Activated naive CD4-positive, alpha-beta T cell treated with anti-CD3 and anti-CD28 coated beads, Interleukin-2, amount 50 U/mL, for 16 hours (primary cell): ENCODE measurements around the gene PRKCH.

Experiments used
- DNase-seq: peaks from one replicate; pipeline ENCODE4 v3.0.0-alpha.2; 2020

The PRKCH gene

DNA sequence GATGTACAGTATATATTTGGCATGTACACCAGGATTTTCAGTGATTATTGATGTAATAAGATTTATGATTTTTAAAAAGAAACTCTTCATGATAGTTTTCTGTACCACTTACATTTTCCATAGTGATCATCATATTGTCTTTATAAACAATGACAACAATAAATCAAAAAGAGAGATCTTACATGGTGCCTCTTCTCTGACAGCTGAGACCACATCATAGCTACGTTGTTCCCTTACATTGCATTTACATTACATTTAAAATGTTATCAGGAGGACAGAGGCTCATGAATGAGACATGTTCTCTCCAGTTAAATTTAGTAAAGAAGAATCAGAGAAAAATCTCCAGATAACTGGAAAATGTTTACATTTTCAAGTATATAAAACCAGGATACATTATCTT lies 112.4 kb downstream of the PRKCH start:
- DNase-seq, result no peak

- DNase-seq, result no peak
These were observed 112.9 kb downstream of the PRKCH start for GRCh38 chr14:61434311-61434710.

DNA sequence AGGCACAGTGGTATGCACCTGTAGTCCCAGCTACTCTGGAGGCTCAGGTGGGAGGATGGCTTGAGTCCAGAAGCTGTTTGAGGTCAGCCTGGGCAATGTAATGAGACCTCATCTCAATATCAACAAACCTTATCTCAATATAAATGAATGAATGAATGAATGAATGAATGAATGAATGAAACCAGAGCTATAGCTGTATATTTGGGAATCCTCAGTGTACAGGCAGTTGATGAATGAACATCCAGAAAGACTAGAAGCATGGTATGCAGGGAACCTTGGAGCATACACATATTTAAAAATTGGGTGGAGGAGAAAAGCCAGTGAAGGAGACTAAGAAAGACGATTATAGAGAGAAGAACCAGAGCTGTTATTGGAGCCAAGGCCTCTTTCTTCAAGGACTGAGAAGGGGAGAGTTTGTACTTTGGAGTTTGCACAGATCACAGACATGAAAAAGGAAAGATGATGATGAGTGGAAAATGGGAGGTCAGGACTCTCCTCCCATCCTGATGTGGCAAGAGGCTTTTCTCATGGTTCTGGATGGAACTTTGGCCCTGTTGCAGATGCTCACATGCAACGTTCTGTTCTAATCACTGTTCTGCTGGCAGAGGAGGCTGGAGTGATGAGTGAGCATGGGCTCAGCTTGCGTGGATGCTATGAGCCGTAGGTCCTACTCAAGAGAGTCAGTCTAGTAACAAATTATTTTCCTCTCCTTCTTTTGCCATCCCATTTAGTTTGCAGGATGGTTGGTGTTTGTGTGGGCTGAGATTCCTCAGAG lies 114.4 kb downstream of the PRKCH start:
- DNase-seq, result no peak

DNA sequence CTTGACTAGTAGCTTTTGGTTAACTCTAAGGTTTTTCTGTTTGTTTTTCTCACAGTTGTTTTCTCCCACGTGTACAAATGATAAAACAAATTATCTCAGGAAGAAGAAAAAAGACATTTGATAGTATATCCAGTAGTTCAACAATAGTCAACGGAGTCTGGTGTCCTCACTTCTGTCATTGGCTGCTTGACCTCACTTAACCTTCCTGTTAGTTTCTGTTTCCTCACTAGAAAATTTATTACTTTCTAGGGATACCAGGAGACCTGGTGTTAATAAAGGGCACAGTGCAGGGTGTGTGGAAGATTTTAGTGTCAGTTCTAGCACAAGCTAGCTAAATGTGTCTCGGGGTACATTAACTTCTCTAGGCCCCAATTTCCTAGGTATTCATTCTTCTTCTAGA lies 116.0 kb downstream of the PRKCH start:
- no peak for DNase-seq

DNA sequence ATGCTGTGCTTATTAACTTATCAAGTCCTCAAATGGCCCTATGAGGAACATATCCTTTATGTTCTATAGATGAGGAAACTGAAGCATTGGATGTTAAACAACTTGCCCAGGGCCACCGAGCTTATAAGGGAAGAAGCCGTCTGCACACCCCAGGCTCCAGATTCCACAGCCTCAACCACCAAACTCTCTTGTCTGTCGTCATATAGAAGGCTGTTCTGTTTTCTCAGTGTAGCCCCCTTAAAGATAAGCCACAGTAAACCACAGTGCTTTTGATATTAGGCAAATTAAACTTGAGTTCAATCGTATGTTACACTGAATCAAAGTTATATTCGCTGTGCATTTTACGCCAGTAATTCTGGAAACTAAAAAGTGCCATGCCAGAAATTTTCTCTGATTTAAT lies 116.7 kb downstream of the PRKCH start:
- no peak for DNase-seq

GRCh38 chr14:61438497-61438859 lies 117.1 kb downstream of the PRKCH start:
- DNase-seq, result no peak

GRCh38 chr14:61438860-61439765 lies 117.7 kb downstream of the PRKCH start:
- DNase-seq, result peak; percentile 28

DNA sequence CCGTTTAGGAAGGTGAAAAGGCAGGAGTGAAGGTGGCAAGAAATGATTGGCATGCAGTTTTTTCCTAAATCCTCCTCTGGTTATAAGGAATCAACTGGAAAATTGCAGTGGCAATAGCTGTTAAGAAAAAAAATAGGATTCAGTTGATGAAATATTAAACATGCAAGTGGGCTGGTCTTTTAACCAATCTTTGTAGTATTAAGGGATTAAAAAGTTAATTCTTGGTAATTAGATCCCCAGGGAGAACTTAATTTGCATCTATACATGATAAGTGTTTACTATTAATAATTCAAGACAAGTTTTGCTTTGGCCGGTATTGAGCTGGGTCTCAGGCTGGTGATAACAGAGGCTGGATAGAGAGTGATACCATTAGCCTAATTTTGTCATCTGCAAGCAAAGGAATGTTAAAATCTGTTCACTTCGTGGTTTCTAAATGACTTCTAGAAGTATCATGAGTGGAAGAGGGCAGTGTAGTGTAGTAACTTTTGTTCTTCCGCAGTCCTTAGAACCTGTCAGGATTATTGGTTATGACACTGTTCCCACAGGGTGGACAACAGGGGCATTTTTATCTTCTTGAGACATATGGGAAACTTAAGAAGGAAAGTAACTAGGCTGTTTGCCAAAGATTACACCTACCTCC lies 118.5 kb downstream of the PRKCH start:
- DNase-seq, result no peak

- DNase-seq, result no peak
These were observed 122.1 kb downstream of the PRKCH start for GRCh38 chr14:61443481-61443880.

DNA sequence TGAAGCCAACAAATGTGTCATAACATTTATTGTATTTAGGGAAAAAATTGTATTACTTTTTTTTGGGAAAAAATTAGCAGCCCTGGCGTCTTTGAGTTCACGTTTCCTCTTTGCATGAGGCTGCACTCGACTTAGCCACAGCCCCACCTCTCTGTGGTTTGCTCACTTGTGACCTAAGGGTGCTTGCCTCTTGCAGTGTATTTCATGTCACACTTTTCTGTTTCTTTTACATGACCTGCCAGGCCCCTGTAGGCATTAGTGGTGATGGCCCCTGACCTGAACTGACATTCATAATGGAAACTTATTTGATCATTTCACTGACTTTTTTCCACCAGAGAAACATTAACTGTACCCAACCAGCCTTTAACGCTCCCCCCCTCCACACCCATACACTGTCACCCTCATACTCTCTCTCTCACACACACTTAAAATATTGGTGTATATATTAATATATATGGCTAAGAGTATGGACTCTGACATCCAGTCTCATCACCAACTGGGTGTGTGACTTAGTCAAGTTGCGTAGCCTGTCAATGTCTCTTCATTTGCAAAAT lies 122.9 kb downstream of the PRKCH start:
- DNase-seq, result peak; percentile 57

GRCh38 chr14:61451491-61451890 lies 130.1 kb downstream of the PRKCH start:
- no peak for DNase-seq

GRCh38 chr14:61451891-61452400 lies 130.6 kb downstream of the PRKCH start:
- DNase-seq, result no peak

- no peak for DNase-seq
These were observed 131.1 kb downstream of the PRKCH start for GRCh38 chr14:61452452-61452851.

GRCh38 chr14:61453103-61453767 lies 131.9 kb downstream of the PRKCH start:
- no peak for DNase-seq

DNA sequence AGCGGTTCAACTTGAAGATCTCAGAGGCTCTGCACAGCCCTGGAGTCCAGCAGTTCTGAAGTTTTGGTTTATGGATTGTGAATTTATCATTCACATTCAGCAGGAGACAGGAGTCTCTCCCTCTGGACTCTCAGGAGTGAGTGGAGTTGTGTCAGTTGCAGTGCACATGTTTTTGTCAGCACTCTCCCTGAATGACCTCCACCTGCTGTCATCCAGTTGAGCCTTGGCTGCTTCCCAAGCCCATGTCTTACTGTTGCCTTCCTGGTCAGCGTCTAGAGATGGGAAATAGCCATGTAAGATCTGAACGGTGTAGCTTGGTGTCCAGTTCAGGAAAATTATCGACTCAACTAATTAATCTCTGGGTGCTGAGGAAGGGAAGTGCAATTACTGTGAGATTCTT lies 133.2 kb downstream of the PRKCH start:
- no peak for DNase-seq

DNA sequence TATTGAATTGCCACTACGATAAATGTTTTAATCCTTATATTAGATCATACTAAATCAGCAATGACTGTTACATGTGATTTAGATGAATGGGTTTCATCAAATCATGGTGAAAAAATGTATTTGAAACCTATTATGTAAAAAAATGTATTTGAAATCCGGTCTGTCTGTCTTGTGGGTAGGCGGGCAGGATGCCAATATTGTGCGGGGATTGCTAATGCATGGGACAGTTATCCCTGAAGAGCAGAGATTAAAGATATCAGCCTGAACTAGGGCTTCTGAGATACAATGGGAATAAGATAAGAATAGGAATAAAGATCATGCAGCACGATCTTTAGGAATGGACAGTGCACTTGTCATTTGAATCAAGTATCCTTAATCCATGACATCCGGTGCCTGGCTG lies 134.0 kb downstream of the PRKCH start:
- no peak for DNase-seq

DNA sequence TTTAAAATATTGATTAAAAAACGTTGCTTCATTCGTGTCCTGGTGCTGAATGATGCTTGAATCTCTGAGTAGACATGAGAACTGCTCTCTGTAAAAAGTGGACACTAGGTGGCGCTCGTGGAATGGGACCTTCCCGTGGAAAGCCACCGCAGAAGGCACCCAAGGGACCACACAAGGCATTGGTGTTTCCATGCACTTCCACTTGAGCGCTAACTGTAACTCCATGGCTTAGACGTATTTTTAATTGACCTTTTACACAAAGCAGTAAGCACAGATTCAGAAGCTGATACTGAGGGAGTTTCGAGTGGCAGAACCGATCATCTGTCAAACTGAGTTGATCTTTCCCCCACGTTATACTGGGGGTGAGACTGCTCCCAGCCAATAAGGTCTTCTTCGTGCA lies 135.3 kb downstream of the PRKCH start:
- peak; percentile 81 for DNase-seq

- no peak for DNase-seq
These were observed 137.4 kb downstream of the PRKCH start for GRCh38 chr14:61458766-61459165.

DNA sequence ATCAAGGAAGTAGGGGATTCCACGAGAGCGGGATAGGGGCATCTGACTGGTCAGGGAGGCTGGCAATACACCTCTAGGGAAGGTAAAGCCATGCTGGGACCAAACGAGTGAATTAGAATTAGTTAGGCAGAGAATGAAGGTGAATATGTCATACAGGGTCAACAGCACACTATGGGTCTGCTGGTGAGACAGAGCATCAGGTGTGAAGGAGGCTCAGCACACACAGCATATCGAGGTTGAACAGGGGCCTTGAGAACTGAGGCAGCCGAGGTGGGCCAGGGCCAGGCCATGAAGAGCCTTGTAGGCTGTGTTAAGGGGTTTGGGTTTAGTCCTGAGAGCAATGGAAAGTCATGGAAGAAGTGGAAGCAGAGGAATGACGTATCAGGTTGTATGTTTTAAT lies 137.8 kb downstream of the PRKCH start:
- DNase-seq, result no peak

DNA sequence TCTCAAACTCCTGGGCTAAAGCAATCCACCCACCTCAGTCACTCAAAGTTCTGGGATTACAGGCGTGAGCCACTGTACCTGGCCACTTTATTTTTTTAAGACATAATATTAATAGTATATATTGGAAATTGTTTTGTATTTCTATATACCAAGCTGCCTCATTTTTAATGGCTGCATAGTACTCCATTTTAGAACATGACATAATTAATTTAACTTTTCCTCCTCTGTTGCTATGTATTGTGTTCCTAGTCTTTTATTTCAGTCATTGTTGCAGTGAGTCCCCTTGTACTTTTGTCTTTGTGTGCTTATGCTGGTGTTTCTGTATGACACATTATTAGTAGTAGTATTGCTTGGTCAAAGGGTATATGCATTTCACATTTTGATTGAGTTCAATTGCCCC lies 138.7 kb downstream of the PRKCH start:
- DNase-seq, result no peak

DNA sequence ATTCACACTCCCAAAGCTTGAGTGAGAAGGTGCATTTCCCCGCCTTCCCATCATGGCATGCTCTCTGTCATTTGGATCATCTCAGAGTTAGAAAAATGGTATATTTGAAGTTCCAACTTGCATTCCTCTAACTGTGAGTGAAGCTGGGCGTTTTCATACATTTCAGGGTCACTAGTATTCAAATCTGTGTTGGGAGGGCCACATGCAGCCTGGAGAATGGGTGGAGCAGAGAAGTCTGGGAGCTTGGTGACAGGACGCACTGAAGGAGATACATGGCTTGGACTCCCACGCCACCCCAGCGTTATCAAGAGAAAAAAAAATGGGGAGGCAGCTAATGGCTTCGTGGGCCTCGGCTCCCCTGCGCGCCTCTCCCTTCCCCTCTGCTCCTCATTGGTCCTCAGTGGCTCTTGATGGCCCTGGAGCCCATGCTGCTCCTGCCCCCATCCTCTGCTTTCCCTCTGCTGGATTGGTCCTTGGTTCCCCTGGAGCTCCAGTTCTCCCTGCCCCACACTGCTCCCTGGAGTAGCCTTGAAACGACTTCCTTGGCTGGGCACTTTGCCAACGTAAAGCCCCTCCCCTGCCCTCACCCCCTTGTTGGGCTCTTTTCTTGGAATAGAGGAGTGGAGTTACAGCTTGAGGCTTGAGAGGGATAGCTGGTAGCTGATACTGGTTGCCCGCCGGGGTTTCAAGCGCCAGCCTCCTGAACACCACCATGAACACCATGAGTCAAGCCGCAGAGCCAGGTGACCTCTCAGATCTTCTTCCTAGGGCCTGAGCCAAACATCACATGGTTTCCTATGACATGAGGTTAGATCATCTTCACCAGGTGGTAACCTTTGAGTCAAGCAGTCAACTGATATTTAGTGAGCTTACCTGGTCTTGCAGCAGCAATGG lies 139.6 kb downstream of the PRKCH start:
- DNase-seq, result peak; percentile 27
